HG02852 (cell line): ENCODE data around the gene NIPAL3.

ENCODE experiments used
- ATAC-seq: cut with Tn5 transposase; IDR thresholded peaks from one replicate; pipeline ENCODE4 v1.9.1; 2021; ENCODE audit warnings: mild to moderate bottlenecking, moderate library complexity; ENCODE audit not compliant: unreplicated experiment

Gene NIPAL3

GRCh38 chr1:24390924-24391782 is 24.4 kb upstream of the NIPAL3 start:
- ATAC-seq, result no peak

GRCh38 chr1:24391882-24392603 is 23.6 kb upstream of the NIPAL3 start:
- peak; percentile 78 for ATAC-seq

- ATAC-seq, result no peak
These were observed 23.0 kb upstream of the NIPAL3 start for GRCh38 chr1:24392604-24392946.

GRCh38 chr1:24392982-24393650 is 22.5 kb upstream of the NIPAL3 start:
- ATAC-seq, result no peak

- ATAC-seq, result no peak
These were observed 21.7 kb upstream of the NIPAL3 start for GRCh38 chr1:24393892-24394291.

- ATAC-seq, result no peak
These were observed 15.5 kb upstream of the NIPAL3 start for GRCh38 chr1:24400065-24400464.

GRCh38 chr1:24403806-24404205 is 11.8 kb upstream of the NIPAL3 start:
- ATAC-seq, result no peak

- ATAC-seq, result no peak
These were observed 8.8 kb upstream of the NIPAL3 start for GRCh38 chr1:24406788-24407187.

GRCh38 chr1:24409535-24409934 is 6.1 kb upstream of the NIPAL3 start:
- no peak for ATAC-seq

- no peak for ATAC-seq
These were observed 4.9 kb upstream of the NIPAL3 start for GRCh38 chr1:24410750-24411149.

- ATAC-seq, result no peak
These were observed 3.6 kb upstream of the NIPAL3 start for GRCh38 chr1:24411963-24412362.

- ATAC-seq, result no peak
These were observed 3.2 kb upstream of the NIPAL3 start for GRCh38 chr1:24412408-24412807.

- ATAC-seq, result peak; percentile 31
These were observed 2.0 kb upstream of the NIPAL3 start, which contains the start of gene STPG1 for GRCh38 chr1:24413350-24414163. Gene STPG1, minus strand, starts transcription at chr1:24413782. Its CDS starts 12,394 bp downstream, at chr1:24401388.

GRCh38 chr1:24414775-24415333 is 748 bp upstream of the NIPAL3 start:
- ATAC-seq, result peak; percentile 3

- no peak for ATAC-seq
These were observed 486 bp downstream of the NIPAL3 start for GRCh38 chr1:24415910-24416665.

GRCh38 chr1:24416666-24417391 is 1.2 kb downstream of the NIPAL3 start:
- ATAC-seq, result no peak

GRCh38 chr1:24417681-24418080 is 2.1 kb downstream of the NIPAL3 start:
- no peak for ATAC-seq

- no peak for ATAC-seq
These were observed 3.5 kb downstream of the NIPAL3 start for GRCh38 chr1:24418898-24419628.
